ENCODE results near the gene SMIM5. TPM values are rescaled to one million over a fixed set of nuclear protein-coding genes. Genes with fewer than 3 reads are reported as not detected.
A peak's percentile ranks its signal among the peaks of the same experiment; 100 is the strongest.
"Not testable (repeated sequence)": the region's sequence is repeated elsewhere in the genome, so short reads cannot be mapped to it uniquely, and the experiment has no call there.

Gene SMIM5
- total RNA-seq, 1 experiment from 2014 or later = not detected

DNA sequence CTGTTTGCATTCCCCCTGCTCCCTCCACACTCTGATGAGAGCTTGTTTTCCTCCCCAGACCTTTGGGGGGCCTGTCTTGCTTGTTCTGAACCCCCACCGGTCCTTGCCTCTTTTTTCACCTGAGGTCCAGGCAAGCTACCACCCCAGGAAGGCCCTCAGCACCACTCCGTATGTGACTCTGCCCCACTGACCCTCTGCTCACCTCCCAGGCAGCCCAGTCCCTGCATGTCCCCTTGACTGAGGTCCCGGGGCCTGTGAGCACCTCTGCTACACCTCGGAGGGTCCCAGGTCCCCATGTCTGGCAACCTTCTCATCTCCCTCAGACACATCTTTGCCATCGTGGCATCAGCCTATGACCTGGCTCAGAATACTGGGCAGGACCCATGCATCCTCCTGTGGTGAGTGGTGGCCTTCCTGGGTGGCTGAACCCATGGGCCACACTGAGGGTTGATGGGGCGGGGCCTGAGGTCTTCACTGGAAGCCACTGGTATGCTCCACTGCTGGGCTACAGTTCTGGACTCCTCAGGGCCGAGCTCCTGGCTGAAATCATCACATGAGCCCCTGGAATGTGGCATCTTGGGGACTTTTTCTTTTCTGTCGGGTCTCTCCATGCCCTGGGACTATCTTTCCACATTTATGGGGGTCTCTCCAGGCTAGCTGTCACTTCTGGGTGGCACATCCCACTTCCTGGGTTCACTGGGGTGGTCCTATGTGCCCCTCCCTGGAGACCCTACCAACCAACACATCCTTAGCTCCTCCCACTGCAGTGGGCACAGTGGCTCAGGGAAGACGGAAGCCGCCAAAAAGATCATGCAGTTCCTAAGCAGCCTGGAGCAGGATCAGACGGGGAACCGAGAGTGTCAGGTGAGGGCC is 42.1 kb upstream of the SMIM5 start:
- Histone ChIP-seq H3K4me3 (ENCODE audit: low read length) (no peak overlapping the region), H3K4me2 (ENCODE audit: low read depth, low read length, poor library complexity, severe bottlenecking) (no peak overlapping the region), H3K27me3 (ENCODE audit: low read length) (no peaks in the 10 kb centered on the region), H3K36me3 (ENCODE audit: insufficient read depth, low read length) (no peaks in the 10 kb centered on the region), H3K27ac (ENCODE audit: low read length) (no peak overlapping the region), H3K79me2 (ENCODE audit: low read length) (no peaks in the 10 kb centered on the region), H2AFZ (ENCODE audit: low read length) (no peak overlapping the region), H3K9me2 (replicated peaks; ENCODE audit: insufficient read depth, low read length) (no peaks in the 10 kb centered on the region), H3K9ac (ENCODE audit: low read length) (no peak overlapping the region), H3K4me1 (ENCODE audit: low read length) (peaks cover 9% of the 10 kb centered on the region), H3K9me3 (ENCODE audit: low read length) (no peaks in the 10 kb centered on the region), H4K20me1 (ENCODE audit: insufficient read depth, low read depth, low read length) (no peaks in the 10 kb centered on the region)
- no peak for DNase-seq

DNA sequence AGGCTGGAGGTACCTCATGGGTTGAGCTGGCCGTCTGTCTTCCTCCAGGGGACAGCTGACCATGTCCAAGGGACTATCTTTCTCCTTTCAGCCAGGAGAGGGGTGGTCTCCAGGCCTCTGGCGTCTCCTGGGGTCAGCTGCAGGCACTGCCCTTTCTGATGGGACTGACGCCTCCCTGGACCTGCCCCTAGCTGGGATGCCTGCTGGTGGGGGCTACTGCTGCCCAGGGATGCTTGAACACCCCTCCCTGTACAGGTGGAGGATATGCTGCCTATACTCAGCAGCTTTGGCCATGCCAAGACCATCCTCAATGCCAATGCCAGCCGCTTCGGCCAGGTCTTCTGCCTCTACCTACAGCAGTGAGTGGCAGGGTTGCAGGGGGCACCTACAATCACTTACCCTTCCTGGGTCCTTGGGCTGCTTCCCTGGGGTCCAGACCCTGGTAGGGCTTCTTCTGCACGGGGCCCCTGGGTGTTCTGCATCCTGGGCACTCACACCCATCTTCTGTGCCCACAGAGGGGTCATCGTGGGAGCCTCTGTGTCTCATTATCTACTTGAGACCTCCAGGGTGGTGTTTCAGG is 41.4 kb upstream of the SMIM5 start:
- Histone ChIP-seq H3K4me2 (ENCODE audit: low read depth, low read length, poor library complexity, severe bottlenecking) (no peak overlapping the region), H3K36me3 (ENCODE audit: insufficient read depth, low read length) (no peaks in the 10 kb centered on the region), H3K79me2 (ENCODE audit: low read length) (no peaks in the 10 kb centered on the region), H3K4me1 (ENCODE audit: low read length) (peaks cover 9% of the 10 kb centered on the region), H3K27ac (ENCODE audit: low read length) (no peak overlapping the region), H2AFZ (ENCODE audit: low read length) (no peak overlapping the region), H3K4me3 (ENCODE audit: low read length) (no peak overlapping the region), H3K9me2 (replicated peaks; ENCODE audit: insufficient read depth, low read length) (no peaks in the 10 kb centered on the region), H3K27me3 (ENCODE audit: low read length) (no peaks in the 10 kb centered on the region), H3K9me3 (ENCODE audit: low read length) (no peaks in the 10 kb centered on the region), H3K9ac (ENCODE audit: low read length) (no peak overlapping the region), H4K20me1 (ENCODE audit: insufficient read depth, low read depth, low read length) (no peaks in the 10 kb centered on the region)
- no peak for DNase-seq

DNA sequence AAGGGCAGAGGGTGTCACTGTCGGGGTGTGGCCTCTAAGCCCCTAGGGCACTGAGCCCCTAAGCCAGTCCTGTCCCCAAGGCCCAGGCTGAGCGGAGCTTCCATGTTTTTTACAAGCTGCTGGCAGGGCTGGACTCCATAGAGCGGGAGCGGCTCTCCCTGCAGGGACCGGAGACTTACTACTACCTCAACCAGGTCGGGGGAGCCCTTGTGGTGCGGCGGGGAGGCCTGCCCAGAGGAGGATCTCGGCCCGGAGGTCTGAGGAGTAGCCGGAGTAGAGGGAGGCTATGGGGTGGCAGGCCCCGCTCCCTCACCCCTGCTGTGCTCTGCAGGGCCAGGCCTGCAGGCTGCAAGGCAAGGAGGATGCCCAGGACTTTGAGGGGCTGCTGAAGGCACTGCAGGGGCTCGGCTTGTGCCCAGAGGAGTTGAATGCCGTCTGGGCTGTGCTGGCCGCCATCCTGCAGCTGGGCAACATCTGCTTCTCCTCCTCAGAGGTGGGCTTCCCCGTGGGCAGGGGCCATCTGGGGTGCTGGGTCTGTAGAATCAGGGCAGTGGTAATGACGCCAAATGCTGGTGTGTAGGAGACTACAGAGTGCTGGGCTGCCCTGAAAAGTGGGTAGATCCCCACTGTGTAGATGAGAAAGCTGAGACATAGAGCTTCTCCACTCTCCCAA is 40.8 kb upstream of the SMIM5 start:
- H3K79me2 ChIP-seq (ENCODE audit: low read length) = no peaks in the 10 kb centered on the region
- H3K9ac ChIP-seq (ENCODE audit: low read length) = no peak overlapping the region
- no peaks in the 10 kb centered on the region for H3K9me2 ChIP-seq (replicated peaks; ENCODE audit: insufficient read depth, low read length)
- H3K36me3 ChIP-seq (ENCODE audit: insufficient read depth, low read length) = no peaks in the 10 kb centered on the region
- H3K27ac ChIP-seq (ENCODE audit: low read length) = no peak overlapping the region
- H3K9me3 ChIP-seq (ENCODE audit: low read length) = no peaks in the 10 kb centered on the region
- no peaks in the 10 kb centered on the region for H4K20me1 ChIP-seq (ENCODE audit: insufficient read depth, low read depth, low read length)
- no peak for DNase-seq
- H3K4me2 ChIP-seq (ENCODE audit: low read depth, low read length, poor library complexity, severe bottlenecking) = no peak overlapping the region
- H2AFZ ChIP-seq (ENCODE audit: low read length) = no peak overlapping the region
- no peak overlapping the region for H3K4me3 ChIP-seq (ENCODE audit: low read length)
- no peaks in the 10 kb centered on the region for H3K27me3 ChIP-seq (ENCODE audit: low read length)
- H3K4me1 ChIP-seq (ENCODE audit: low read length) = peaks cover 9% of the 10 kb centered on the region

- H3K36me3 ChIP-seq (ENCODE audit: insufficient read depth, low read length); H3K4me3 ChIP-seq (ENCODE audit: low read length); H3K79me2 ChIP-seq (ENCODE audit: low read length); H3K9me3 ChIP-seq (ENCODE audit: low read length); H3K4me1 ChIP-seq (ENCODE audit: low read length); H3K27me3 ChIP-seq (ENCODE audit: low read length); H4K20me1 ChIP-seq (ENCODE audit: insufficient read depth, low read depth, low read length); DNase-seq; H3K9ac ChIP-seq (ENCODE audit: low read length); H2AFZ ChIP-seq (ENCODE audit: low read length); H3K4me2 ChIP-seq (ENCODE audit: low read depth, low read length, poor library complexity, severe bottlenecking); H3K27ac ChIP-seq (ENCODE audit: low read length); H3K9me2 ChIP-seq (replicated peaks; ENCODE audit: insufficient read depth, low read length): not testable (repeated sequence)
Measured at GRCh38 chr17:75593430-75593829, 39.8 kb upstream of the SMIM5 start.

- Histone ChIP-seq H3K9me3 (ENCODE audit: low read length) (no peaks in the 10 kb centered on the region), H3K4me3 (ENCODE audit: low read length) (no peak overlapping the region), H2AFZ (ENCODE audit: low read length) (no peak overlapping the region), H3K79me2 (ENCODE audit: low read length) (no peaks in the 10 kb centered on the region), H3K27ac (ENCODE audit: low read length) (no peak overlapping the region), H3K36me3 (ENCODE audit: insufficient read depth, low read length) (no peaks in the 10 kb centered on the region), H3K27me3 (ENCODE audit: low read length) (no peaks in the 10 kb centered on the region), H4K20me1 (ENCODE audit: insufficient read depth, low read depth, low read length) (no peaks in the 10 kb centered on the region), H3K9me2 (replicated peaks; ENCODE audit: insufficient read depth, low read length) (no peaks in the 10 kb centered on the region), H3K4me2 (ENCODE audit: low read depth, low read length, poor library complexity, severe bottlenecking) (no peak overlapping the region), H3K9ac (ENCODE audit: low read length) (no peak overlapping the region), H3K4me1 (ENCODE audit: low read length) (peaks cover 5% of the 10 kb centered on the region)
- DNase-seq = peak; percentile 61
Measured at GRCh38 chr17:75594499-75595283, 38.5 kb upstream of the SMIM5 start.

- Histone ChIP-seq H3K4me3 (ENCODE audit: low read length) (no peak overlapping the region), H3K9ac (ENCODE audit: low read length) (no peak overlapping the region), H4K20me1 (ENCODE audit: insufficient read depth, low read depth, low read length) (no peaks in the 10 kb centered on the region), H3K4me2 (ENCODE audit: low read depth, low read length, poor library complexity, severe bottlenecking) (no peak overlapping the region), H3K79me2 (ENCODE audit: low read length) (no peaks in the 10 kb centered on the region), H3K4me1 (ENCODE audit: low read length) (peaks cover 2% of the 10 kb centered on the region), H3K9me3 (ENCODE audit: low read length) (no peaks in the 10 kb centered on the region), H3K27me3 (ENCODE audit: low read length) (no peaks in the 10 kb centered on the region), H3K36me3 (ENCODE audit: insufficient read depth, low read length) (no peaks in the 10 kb centered on the region), H3K9me2 (replicated peaks; ENCODE audit: insufficient read depth, low read length) (no peaks in the 10 kb centered on the region), H3K27ac (ENCODE audit: low read length) (no peak overlapping the region), H2AFZ (ENCODE audit: low read length) (no peak overlapping the region)
- no peak for DNase-seq
Measured at GRCh38 chr17:75595284-75595919, 37.8 kb upstream of the SMIM5 start.

DNA sequence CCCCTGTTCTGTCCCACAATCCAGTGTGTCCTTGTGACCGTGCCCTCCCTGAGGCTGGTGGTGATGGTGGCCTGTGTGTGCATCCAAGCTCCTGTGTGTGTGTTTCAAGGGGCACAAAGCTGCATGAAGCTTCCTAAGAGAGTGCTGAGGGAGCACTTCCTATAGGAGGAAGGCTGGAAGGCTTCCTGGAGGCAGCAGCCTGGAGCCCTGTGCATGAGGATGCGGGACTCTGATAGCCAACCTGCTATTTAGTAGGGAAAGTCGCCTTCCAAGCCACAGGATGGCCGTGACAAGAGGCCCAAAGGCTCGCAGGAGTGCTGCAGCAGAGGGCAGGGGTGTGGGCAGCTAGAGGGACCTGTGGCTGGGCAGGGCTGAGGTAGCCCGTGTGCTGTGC is 37.3 kb upstream of the SMIM5 start:
- no peak overlapping the region for H3K4me3 ChIP-seq (ENCODE audit: low read length)
- H3K27ac ChIP-seq (ENCODE audit: low read length) = no peak overlapping the region
- DNase-seq = no peak
- H3K36me3 ChIP-seq (ENCODE audit: insufficient read depth, low read length) = no peaks in the 10 kb centered on the region
- no peak overlapping the region for H3K4me2 ChIP-seq (ENCODE audit: low read depth, low read length, poor library complexity, severe bottlenecking)
- H2AFZ ChIP-seq (ENCODE audit: low read length) = no peak overlapping the region
- H3K4me1 ChIP-seq (ENCODE audit: low read length) = no peaks in the 10 kb centered on the region
- no peaks in the 10 kb centered on the region for H3K79me2 ChIP-seq (ENCODE audit: low read length)
- no peaks in the 10 kb centered on the region for H4K20me1 ChIP-seq (ENCODE audit: insufficient read depth, low read depth, low read length)
- no peaks in the 10 kb centered on the region for H3K27me3 ChIP-seq (ENCODE audit: low read length)
- no peaks in the 10 kb centered on the region for H3K9me3 ChIP-seq (ENCODE audit: low read length)
- no peak overlapping the region for H3K9ac ChIP-seq (ENCODE audit: low read length)
- H3K9me2 ChIP-seq (replicated peaks; ENCODE audit: insufficient read depth, low read length) = no peaks in the 10 kb centered on the region
